AG04449 (cell line): Measurements from ENCODE around the gene WDFY1.

Experiments used
- CTCF ChIA-PET: fragments of 350-600 bp; formaldehyde crosslinking; extraction: SDS; loops from one replicate; lab custom pipeline; 2021; ENCODE audit warnings: antibody characterized with exemption; lab: Yijun Ruan, JAX
- POLR2A ChIA-PET: fragments of 400-600, 350-600 bp; formaldehyde crosslinking; extraction: SDS; loops from one replicate; lab custom pipeline; 2020; ENCODE audit warnings: antibody characterized with exemption, inconsistent platforms; lab: Yijun Ruan, JAX
- DNase-seq: peaks from one replicate; pipeline ENCODE4 v3.0.0-alpha.2; 2010; ENCODE audit warnings: low read depth, low spot score
- H3K4me3 ChIP-seq: 2 replicates; pipeline ENCODE4 v1.5.1; 2011; ENCODE audit warnings: low read depth, mild to moderate bottlenecking, control low read depth, low read length
- CTCF ChIP-seq: IDR thresholded peaks from one replicate; pipeline ENCODE4 v1.5.1; 2011; ENCODE audit warnings: mild to moderate bottlenecking, moderate library complexity, low read length, control low read depth, inconsistent platforms; ENCODE audit not compliant: insufficient read depth; ENCODE audit errors: missing control alignments

The WDFY1 gene

DNA sequence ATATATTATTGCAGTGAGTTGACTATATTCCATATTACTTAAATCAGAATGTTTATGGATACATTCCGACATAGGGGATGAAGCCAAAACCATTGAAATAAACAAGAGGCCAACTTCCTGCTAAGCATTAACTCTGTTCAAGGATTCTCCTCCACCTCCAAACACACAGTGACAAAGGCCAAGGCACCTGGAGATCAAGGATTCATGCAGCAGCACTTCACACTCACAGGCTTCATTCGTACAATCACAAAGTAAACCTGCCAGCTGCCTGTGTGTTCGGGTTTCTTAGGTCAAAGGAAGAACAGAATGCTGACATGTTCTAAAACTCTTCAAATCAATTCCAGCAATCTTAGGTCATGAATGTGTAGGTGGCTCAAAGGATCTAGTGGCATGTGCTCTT, 22.8 kb downstream of the WDFY1 start:
- ChIA-PET CTCF (no interaction called here), POLR2A (no interaction called here)
- H3K4me3 ChIP-seq, result no peak overlapping the region
- no peak for DNase-seq
- no peak for TF ChIP-seq CTCF

DNA sequence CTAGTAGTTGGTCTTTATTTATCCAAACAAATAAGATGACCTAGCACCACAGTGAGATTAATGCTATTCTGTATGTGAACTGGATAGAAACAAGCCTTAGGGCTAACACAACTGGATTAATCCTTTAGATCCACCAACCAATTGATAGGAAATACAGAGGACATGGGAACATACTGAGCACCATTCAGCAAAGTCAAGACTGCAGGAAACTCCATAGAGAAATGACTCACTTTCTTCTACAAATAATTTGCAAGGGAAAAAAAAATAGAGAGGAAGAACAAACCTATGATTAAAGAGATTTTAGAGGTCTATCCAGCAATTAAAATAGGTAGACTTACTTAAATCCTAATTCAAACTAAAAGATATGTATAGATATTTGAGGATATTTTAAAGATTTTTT, 23.9 kb downstream of the WDFY1 start:
- ChIA-PET POLR2A (no interaction called here), CTCF (interaction anchor here (1.6 kb wide), 1 partner anchor 15 kb away, joined by 3 read pairs; no protein-coding TSS in a partner anchor)
- no peak for TF ChIP-seq CTCF
- no peak for DNase-seq
- H3K4me3 ChIP-seq, result no peak overlapping the region

DNA sequence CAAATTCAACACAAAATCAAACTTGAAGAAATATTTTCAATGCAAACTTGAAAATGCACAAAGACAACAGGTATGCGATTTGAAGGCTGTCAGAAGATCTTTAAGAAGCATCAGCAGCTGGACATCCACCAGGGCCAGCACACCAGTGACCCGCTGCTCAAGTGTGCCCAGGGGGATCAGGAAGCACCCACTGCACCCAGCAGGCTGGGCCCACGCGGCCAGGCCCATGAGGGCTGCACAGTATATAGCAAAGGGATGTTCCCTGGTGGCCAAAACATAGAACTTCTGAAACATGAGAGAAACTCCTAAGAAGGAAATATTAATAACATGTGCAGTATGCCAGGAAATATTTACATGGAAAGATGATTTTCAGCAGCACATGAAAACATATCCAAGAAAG, 25.0 kb downstream of the WDFY1 start:
- no peak for TF ChIP-seq CTCF
- no peak for DNase-seq
- no peak overlapping the region for H3K4me3 ChIP-seq
- POLR2A ChIA-PET, result no interaction called here
- CTCF ChIA-PET, result interaction anchor here (0.6 to 1.3 kb wide), 2 partner anchors 21 to 24 kb away, joined by 3 read pairs; no protein-coding TSS in a partner anchor

- POLR2A ChIA-PET, result interaction anchor here (0.6 kb wide), 1 partner anchor 32 kb away, joined by 4 read pairs; no protein-coding TSS in a partner anchor
Observed at GRCh38 chr2:223918671-223919134, 26.4 kb downstream of the WDFY1 start.

GRCh38 chr2:223916181-223916920, 28.8 kb downstream of the WDFY1 start:
- ChIA-PET POLR2A (no interaction called here), CTCF (interaction anchor here (0.9 kb wide), 1 partner anchor 24 kb away, joined by 3 read pairs; no protein-coding TSS in a partner anchor)
- DNase-seq, result no peak
- TF ChIP-seq CTCF, result no peak
- no peak overlapping the region for H3K4me3 ChIP-seq

More at GRCh38 chr2:223918671-223919134, 26.4 kb downstream of the WDFY1 start:
- TF ChIP-seq CTCF, result no peak
- CTCF ChIA-PET, result no interaction called here
- no peak overlapping the region for H3K4me3 ChIP-seq
- no peak for DNase-seq

GRCh38 chr2:223915071-223915470, 30.1 kb downstream of the WDFY1 start:
- CTCF ChIA-PET, result interaction anchor here (1.0 kb wide), 1 partner anchor 118 kb away, joined by 3 read pairs; no protein-coding TSS in a partner anchor
- POLR2A ChIA-PET, result no interaction called here
- no peak overlapping the region for H3K4me3 ChIP-seq
- TF ChIP-seq CTCF, result no peak
- DNase-seq, result no peak
